Right lobe of liver (tissue), 6 donors: ENCODE data around the gene ANXA11. TPM values are rescaled to one million over a fixed set of nuclear protein-coding genes. Genes with fewer than 3 reads are reported as not detected.
"Not testable (repeated sequence)": the region's sequence is repeated elsewhere in the genome, so short reads cannot be mapped to it uniquely, and the experiment has no call there.

Experiments used
- ATAC-seq, 4 donors: fragments of 200-7000 bp; cut with Tn5 transposase; one replicate each; pipeline ENCODE4 v1.9.1; 2020; ENCODE audit warnings: mild to moderate bottlenecking in 4 of 4, moderate library complexity in 4 of 4
- DNase-seq, 3 donors: peaks; one replicate each; pipeline ENCODE4 v3.0.0-alpha.2; 2020
- H3K27ac ChIP-seq, 3 donors: fragments of 200-600 bp; one replicate each; pipeline ENCODE4 v1.8.0; 2022
- H3K27me3 ChIP-seq, 2 donors: fragments of 200-600 bp; one replicate each; pipeline ENCODE4 v1.8.0; 2022
- H3K36me3 ChIP-seq, 4 donors: fragments of 200-600 bp; sonication (generic) in 1 of 4; one replicate each; pipeline versions ENCODE4 v1.5.1 to v1.8.0; 2017 to 2022; ENCODE audit warnings: control low read depth in 1 of 4
- H3K4me1 ChIP-seq, 4 donors: fragments of 200-600 bp; sonication (generic) in 1 of 4; one replicate each; pipeline versions ENCODE4 v1.5.1 to v1.8.0; 2017 to 2022; ENCODE audit warnings: control low read depth in 1 of 4
- H3K4me3 ChIP-seq, 3 donors: fragments of 200-600 bp; one replicate each; pipeline ENCODE4 v1.8.0; 2022
- H3K9me3 ChIP-seq, 4 donors: fragments of 200-600 bp; sonication (generic) in 1 of 4; one replicate each; pipeline versions ENCODE4 v1.5.1 to v1.8.0; 2017 to 2022; ENCODE audit warnings: control low read depth in 1 of 4
- WGBS: methylation state at CpG from one replicate; pipeline ENCODE4 v1.1.6; 2018; ENCODE audit warnings: low coverage, low lambda C conversion rate; ENCODE audit not compliant: insufficient coverage; ENCODE audit errors: missing lambda C conversion rate; 5-methylcytosine and 5-hydroxymethylcytosine counted together
- intact Hi-C, 2 donors: fragments of 100-400 bp; cut with DNase I; formaldehyde crosslinking; loops; one replicate each; pipeline versions ENCODE4 v1.11.2 to v1.14.1; 2022
- total RNA-seq, 6 experiments: library from RNA; depleted of rRNA in 2 of 6; stranded (reverse); fragments of >200 nt in 2 of 6; fragmentation: NEBNext Ultra II Directional in 3 of 6; extraction: Animal tissue kit (Norgen Biotek cat#: 25700) in 3 of 6; gene quantifications; one replicate each; pipeline versions ENCODE4 v1.1.0 to v1.2.4, GENCODE V29; 2016 to 2023
- donor health status: DM: no; HTN: yes; CAD: no.
- donor health status: DM: no; HTN: no; CAD: no.
- donor health status: DM: no; HTN: no; CAD: no.
- donor health status: DM: no; HTN: yes; CAD: no.
- donor health status: DM: no; HTN: yes; CAD: no.

ANXA11 gene
- total RNA-seq, 6 experiments from 2014 or later = 41.7 to 100 (median 55.6) TPM

DNA sequence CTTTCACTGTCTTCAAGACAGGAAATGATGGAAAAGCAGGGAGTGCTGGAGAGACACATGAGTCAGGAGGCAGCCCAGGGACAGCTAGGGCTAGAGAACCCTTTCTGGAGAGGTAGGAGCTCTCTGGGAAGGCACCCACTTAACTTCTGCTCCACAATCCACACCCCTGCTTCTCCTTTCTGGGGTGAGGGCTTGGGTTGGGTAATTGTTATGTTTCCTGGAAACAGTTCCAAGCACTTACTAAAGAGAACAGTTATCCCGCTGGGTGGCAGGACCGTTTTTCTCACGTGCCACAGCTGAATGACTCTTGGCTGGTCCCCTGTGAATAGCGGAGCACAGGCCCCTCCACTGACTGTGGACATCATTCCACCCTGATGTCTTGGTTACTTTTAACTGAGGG, 44.6 kb upstream of the ANXA11 start:
- DNase-seq = not testable (repeated sequence)

DNA sequence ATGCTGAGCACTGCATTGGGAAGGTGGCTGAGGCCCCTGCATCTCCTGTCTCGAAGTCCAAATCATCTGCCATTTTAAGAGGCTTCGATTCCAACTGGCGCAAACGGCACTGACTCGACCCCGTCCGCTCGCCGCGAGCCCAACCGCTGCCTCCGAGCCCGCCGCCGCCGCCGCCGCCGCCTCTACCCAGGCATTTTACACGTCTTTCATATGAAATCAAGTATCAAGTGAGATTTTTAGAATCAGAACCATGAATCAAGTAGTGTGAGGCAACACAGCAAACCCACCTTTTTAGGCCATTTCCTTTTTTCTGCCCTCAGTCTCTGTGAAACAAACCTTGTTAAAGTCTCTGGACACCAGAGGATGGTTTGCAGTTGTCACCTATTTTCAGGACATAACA, 42.3 kb upstream of the ANXA11 start:
- intact Hi-C loops, H3K9me3 ChIP-seq, H3K36me3 ChIP-seq, H3K4me1 ChIP-seq, H3K4me3 ChIP-seq, DNase-seq, H3K27ac ChIP-seq, H3K27me3 ChIP-seq, ATAC-seq: not testable (repeated sequence)
- WGBS = no CpG with 5 or more reads among the region's 20 CpGs

More for the DNA sequence above, 44.6 kb upstream of the ANXA11 start:
- H3K27me3 ChIP-seq, intact Hi-C loops, H3K27ac ChIP-seq, H3K4me3 ChIP-seq, H3K36me3 ChIP-seq, H3K9me3 ChIP-seq, H3K4me1 ChIP-seq: not testable (repeated sequence)
- peak in 1 of 4 donors; percentile 10 for ATAC-seq
- WGBS = no CpG with 5 or more reads among the region's 4 CpGs

DNA sequence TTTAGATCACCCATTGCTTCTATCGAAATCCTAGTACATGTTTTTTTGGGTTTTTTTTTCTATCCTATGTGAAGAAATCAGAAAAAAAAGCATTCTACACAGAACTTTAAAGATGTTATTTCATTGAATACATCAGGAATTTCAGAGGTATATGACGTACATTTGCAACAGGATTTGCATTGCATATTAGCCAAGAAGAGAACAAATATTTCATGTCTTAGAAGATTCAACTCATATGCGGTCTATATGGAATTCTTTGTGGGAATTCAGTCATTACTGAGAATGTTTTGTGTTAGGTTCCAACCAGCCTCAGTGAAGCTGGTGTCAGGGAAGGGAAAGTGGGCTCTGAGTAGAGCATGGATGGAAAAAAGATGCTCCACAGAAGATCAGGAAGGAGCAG, 39.0 kb upstream of the ANXA11 start:
- H3K36me3 ChIP-seq, DNase-seq, H3K27me3 ChIP-seq, intact Hi-C loops, H3K27ac ChIP-seq, ATAC-seq, H3K9me3 ChIP-seq, H3K4me1 ChIP-seq, H3K4me3 ChIP-seq: not testable (repeated sequence)
- 73% methylated on average over 3 of the region's 3 CpGs for WGBS

DNA sequence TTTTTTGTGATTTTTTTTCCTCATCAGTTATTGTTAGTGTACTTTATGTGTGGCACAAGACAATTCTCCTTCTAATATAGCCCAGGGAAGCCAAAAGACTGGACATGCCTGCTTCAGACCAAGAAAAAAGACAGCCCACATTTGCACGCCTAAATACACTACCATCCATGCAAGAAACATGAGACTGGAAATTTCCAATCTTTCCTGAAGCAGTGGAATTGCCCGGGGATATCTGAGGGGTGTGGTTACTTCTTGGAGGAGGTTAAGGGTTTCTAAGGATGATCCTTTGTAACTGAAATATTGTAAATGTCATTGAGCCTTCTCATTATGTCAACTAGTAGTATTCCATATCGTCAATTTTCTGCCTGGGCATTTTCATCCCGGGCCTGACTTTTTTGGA, 37.0 kb upstream of the ANXA11 start:
- DNase-seq, H3K4me1 ChIP-seq, H3K4me3 ChIP-seq, H3K27ac ChIP-seq, H3K9me3 ChIP-seq, ATAC-seq, H3K36me3 ChIP-seq, intact Hi-C loops, H3K27me3 ChIP-seq: not testable (repeated sequence)
- WGBS = 42% methylated on average over 2 of the region's 4 CpGs

DNA sequence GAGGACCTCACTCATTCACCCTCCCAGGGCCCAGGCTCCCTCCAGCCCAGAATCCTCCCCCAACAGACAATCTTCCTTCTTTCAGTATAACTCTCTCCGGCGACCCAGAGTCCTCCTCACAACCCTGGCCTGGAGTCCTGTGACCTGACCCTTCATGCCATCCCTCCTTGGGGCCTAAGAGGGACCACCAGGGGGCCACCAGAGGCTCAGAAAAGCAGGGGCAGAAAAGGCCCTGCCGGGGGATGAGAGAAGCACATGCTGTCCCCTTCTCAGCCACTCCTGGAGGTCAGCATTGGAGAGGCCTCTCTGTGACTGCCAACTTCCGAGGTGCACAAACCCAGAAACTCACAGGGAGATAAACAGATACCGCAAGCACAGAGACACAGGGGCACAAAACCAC, 31.1 kb upstream of the ANXA11 start:
- H3K4me3 ChIP-seq, H3K4me1 ChIP-seq, DNase-seq, intact Hi-C loops, H3K27ac ChIP-seq, ATAC-seq, H3K9me3 ChIP-seq, H3K36me3 ChIP-seq, H3K27me3 ChIP-seq: not testable (repeated sequence)
- 100% methylated on average over 1 of the region's 5 CpGs for WGBS

DNA sequence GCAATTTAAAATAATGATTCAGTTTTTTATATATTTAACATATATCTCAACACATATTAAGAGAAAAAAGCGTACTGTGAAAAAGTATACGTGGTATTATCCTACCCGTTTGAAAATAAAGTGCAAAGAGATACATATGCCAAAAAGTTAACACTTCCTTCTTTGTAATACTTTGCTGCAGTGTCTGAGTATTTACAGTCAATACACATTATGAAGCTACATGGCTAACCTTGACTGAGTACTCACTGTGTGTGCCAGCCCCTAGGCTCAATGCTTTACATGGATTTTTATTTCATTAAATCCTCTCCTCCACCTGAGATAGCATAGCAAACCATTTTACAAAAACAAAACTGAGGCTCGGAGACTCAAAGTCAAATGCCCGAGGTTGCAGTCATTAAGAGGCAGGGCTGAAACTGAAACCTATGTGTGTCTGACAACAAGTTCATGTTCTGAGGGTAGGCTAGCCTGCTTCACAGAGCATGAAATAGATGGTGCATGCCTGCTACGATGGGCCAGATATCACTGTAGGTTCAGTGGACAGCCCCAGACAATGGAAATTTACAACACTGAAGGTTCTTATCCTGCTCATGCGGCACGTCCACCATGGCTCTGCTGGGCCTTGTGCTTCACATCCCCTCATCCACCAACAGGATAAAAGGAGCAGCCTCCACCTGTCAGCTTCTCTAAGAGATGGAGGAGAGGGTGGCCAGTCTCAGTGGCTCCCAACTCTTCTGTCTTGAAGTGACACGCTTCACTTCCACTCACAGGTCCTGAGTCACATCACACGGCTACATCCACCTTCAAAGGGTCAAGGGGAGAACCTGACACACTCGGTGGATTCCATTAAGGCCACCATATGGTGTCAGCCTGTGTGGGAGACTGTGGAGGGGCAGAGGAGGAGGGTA, 29.2 kb upstream of the ANXA11 start:
- H3K27ac ChIP-seq, H3K36me3 ChIP-seq, H3K4me1 ChIP-seq, H3K4me3 ChIP-seq, H3K9me3 ChIP-seq, H3K27me3 ChIP-seq, intact Hi-C loops, DNase-seq, ATAC-seq: not testable (repeated sequence)
- 51% methylated on average over 7 of the region's 11 CpGs for WGBS

DNA sequence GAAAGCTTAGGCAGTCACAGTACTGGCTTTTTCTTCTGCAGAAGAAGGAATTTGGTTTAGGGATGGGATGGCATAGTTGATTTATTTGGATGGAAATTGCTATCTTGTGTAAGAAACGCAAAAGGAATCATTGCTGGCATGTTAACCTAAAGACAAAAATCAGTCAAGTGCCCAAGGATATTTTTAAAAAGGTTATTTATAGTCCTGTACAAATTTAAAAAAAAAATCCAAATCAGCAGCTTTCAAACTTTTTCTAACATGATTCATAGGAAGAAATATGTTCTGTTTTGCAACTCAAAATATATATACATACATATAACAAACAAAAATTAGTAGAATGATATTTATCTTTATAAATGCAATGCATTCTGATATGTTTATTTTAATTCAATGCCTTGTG, 28.5 kb upstream of the ANXA11 start:
- H3K4me3 ChIP-seq, DNase-seq, H3K27me3 ChIP-seq, H3K27ac ChIP-seq, H3K36me3 ChIP-seq, ATAC-seq, H3K4me1 ChIP-seq, intact Hi-C loops, H3K9me3 ChIP-seq: not testable (repeated sequence)
- WGBS = 58% methylated on average over 1 of the region's 1 CpG

DNA sequence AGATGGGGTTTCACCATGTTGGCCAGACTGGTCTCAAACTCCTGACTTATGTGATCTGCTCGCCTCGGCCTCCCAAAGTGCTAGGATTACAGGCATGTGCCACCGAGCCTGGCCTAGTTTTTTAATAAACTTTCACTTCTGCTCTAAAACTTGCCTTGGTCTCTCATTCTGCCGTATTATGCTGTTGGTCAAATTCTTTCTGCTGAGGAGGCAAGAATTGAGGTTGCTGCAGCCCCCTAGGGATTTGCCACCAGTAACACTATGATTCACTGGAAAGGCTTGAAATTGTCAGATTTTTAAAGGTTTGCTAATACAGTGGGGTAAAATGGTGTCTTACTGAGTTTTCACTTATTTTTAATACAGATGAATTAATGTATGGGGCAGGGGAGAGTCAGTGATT, 21.4 kb upstream of the ANXA11 start:
- DNase-seq, intact Hi-C loops, H3K27ac ChIP-seq, H3K9me3 ChIP-seq, H3K4me3 ChIP-seq, H3K4me1 ChIP-seq, H3K36me3 ChIP-seq, H3K27me3 ChIP-seq, ATAC-seq: not testable (repeated sequence)
- WGBS = 72% methylated on average over 4 of the region's 4 CpGs

DNA sequence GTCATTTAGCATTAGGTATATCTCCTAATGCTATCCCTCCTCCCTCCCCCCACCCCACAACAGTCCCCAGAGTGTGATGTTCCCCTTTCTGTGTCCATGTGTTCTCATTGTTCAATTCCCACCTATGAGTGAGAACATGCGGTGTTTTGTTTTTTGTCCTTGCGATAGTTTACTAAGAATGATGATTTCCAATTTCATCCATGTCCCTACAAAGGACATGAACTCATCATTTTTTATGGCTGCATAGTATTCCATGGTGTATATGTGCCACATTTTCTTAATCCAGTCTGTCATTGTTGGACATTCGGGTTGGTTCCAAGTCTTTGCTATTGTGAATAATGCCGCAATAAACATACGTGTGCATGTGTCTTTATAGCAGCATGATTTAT, 17.7 kb upstream of the ANXA11 start:
- intact Hi-C loops = loop anchor here in 1 of 2 donors (5.0 kb wide), 1 partner anchor 81 kb away; no protein-coding TSS in a partner anchor
- not testable (repeated sequence) for H3K4me3 ChIP-seq, H3K9me3 ChIP-seq, H3K4me1 ChIP-seq, H3K27me3 ChIP-seq, H3K36me3 ChIP-seq, DNase-seq, ATAC-seq, H3K27ac ChIP-seq
- 75% methylated on average over 2 of the region's 5 CpGs for WGBS

DNA sequence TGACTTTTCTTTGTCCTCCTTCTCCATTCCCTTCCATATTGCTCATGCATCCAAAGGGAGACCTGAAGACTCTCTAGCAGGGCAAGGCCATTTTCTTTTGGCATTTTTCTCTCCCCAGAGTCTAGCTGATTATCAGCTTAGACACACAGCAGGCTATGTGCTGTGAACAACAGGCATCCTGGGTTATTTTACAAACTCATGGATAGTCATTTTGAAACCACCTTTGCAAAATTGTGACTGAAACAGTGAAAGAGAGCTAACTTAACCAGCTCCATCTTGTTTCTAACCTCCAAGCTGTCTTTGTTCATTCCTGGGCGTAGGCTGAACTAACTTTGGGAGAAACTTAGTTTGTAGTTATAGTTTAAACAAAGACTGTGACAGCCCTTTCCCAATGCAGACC, 13.5 kb upstream of the ANXA11 start:
- H3K9me3 ChIP-seq, H3K27ac ChIP-seq, DNase-seq, H3K27me3 ChIP-seq, H3K36me3 ChIP-seq, ATAC-seq, H3K4me1 ChIP-seq, intact Hi-C loops, H3K4me3 ChIP-seq: not testable (repeated sequence)
- 100% methylated on average over 1 of the region's 1 CpG for WGBS

DNA sequence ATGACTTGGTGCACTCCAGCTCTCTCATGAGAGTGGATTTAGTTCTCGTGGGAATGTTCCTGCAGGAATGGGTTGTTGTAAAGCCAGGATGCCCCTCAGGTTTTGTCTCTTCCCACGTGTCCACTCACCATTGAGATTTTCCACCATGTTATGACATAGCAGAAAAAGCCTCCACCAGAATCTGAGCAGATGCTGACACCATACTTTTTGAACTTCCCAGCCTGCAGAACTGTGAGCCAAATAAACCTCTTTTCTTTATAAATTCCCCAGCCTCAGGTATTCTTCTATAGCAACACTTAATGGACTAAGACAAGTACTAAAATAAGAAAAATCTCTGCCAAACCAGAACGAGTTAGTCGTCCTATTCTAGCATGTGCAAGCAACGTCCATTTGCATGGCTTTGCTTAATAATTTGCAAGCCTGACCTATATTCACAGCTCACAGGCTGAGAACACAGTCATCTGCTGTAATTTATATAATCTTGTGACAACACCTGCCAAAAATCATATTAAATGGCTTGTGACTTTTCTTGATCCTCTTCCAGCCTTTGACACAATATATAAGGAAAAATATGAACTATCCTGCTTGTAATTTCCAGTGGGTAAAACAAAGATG, 9.1 kb upstream of the ANXA11 start:
- ATAC-seq, DNase-seq, H3K4me3 ChIP-seq, H3K27ac ChIP-seq, H3K36me3 ChIP-seq, H3K9me3 ChIP-seq, intact Hi-C loops, H3K4me1 ChIP-seq, H3K27me3 ChIP-seq: not testable (repeated sequence)
- 61% methylated on average over 4 of the region's 5 CpGs for whole genome bisulfite sequencing
